Kidney capillary endothelial cell (primary cell): ENCODE results near the gene ATP6V1G1.
A peak's percentile ranks its signal among the peaks of the same experiment; 100 is the strongest.

Source experiments
- DNase-seq: peaks from one replicate; pipeline ENCODE4 v3.0.0-alpha.2; 2018; ENCODE audit warnings: low spot score

The ATP6V1G1 gene

DNA sequence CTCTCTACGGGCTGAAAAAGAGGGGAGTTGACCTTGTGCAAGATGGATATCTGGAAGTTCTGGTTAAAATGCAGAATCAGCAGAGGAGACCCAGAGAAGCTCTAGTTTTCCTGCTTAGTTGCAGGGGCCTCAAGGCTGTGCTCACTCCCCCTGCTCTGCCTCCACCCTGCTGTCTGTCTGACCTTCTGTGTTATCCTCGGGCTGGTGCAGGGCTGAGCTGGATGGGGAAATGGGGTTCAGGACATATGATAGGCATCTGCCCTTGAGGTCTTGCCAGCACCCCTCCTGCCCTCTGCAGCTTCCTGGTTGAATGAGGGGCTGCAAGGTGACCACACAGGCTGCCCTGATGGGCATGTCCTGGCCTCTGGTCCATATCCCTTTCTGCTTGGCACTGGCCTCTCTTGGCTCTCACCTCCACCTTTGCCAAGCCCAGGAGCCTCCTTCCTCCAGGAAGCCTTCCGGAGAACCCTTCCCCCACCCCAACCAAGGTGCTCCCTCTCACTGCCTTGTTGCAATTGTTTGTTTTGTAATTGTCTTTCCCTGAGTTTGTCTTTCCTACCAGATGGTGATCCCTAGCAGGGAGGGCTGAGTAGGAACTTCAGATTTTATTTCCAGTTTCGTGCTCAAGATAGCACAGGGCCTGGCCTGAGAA lies 24.8 kb downstream of the ATP6V1G1 start:
- no peak for DNase-seq

DNA sequence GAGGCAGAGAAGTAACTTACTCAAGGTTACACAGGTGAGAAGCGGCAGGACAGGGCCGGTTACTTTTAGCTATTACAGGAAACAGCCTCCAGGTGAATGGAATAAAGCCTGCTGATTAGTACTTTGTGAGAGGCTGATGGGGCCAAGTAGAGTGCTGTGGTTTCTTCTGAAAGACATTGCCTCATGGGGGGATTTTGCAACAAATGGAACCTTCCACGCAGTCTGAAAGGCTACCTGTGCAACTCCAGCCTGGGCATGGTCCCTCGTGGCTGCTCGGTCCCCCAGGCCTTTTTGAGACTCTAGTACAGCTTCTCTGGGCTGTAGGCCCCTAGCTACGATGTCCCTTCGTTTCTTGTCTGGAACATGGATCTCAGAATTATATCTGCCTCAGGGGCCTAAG lies 25.5 kb downstream of the ATP6V1G1 start:
- no peak for DNase-seq

DNA sequence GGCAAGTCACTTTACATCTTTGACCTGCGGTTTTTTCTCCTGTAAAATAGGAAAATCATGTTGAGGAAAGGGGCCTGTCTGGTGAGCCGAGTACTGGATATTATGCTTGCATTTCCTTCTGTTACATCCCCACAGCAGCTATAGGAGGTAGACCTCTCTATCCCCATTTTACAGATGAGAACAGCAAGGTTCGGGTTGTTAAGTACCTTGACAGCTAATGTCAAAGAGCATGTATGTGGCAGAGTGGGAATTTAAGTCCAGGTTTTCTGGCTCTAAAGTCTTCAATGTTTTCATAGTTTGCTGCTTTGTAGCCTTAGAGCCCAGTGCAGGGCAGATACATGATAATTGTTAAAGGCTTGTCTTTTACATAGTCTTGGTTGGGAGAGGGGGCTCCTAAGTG lies 26.4 kb downstream of the ATP6V1G1 start:
- DNase-seq, result no peak

DNA sequence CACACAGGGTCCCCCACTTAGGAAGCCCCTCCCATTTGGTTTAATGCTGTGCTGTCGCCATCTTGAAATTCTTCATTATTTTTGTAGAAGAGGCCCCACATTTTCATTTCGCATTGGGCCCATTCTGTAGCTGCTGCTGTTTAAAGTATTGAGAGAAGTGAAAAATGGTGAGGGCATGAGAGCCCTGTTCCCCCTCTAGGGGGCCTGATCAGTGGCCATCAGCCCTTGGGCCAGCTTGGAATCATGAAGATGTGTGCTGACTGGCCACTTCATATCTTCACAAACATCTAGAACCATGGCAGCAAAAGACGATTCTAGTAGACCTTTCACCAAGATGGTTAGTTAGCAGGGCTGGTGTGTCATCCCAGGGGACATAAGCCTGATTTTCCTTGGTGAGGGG lies 26.8 kb downstream of the ATP6V1G1 start:
- no peak for DNase-seq

DNA sequence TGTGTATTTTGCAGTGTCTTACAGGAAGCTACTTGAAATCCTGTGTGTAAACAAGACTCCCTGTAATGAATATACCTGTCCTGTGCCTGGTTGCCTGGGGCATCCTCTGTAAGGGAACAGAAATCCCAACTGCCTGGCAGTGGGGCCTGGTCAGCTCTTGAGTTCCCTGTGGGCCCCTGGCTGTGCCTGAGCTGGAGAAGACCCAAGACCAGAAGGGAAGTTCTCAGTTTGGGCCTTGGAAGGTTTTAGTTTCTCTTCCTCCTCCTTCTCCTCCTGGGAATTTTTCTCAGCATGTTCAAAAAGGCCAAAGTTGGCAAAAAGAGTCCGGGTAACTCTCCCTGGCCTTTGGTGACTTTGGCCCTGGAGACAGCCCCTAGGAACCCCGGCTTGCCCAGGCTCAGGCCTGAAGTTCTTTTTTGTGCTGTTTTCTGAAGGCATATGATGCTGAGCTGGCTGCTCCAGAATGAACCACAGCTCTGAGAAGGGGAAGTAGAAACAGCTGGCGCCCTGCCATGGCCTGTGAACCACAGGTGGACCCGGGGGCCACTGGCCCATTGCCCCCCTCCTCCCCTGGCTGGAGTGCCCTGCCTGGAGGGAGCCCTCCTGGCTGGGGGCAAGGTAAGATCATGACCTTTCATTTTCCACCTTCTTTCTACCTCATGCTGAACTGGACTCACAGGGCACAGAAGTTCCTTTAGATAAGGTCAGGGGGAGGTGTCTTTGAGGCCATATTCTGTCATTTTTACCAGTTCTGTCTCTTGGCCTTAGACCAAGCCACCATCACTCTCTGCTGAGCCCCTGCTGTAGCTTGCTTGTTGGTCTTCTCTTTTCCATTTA lies 29.3 kb downstream of the ATP6V1G1 start:
- DNase-seq, result no peak

DNA sequence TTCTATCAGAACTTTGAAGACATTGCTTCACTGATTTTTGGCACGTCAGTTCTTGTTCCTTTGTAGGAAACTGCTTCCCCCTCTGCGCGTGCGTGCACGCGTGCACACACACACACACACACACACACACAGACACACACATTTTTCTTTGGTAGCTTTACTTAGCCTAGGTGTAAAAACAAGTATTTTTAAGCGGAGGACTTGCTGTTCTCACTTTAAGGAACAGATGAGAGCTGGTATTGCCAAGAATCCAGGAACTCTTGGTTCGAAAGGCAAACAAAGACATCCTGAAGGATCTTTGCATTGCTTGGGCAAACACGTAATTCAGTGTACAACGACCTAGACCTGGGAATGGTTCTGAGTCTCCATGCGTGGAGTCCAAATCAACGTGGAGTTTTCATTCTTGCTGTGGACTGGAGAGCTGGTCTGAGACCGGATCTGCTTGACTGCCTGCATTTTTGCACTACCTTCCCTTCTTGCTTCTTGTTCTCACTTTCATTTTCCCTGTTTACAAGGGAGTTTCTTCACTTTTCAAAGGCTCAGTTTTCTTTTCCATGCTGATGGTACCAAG lies 31.7 kb downstream of the ATP6V1G1 start:
- no peak for DNase-seq

DNA sequence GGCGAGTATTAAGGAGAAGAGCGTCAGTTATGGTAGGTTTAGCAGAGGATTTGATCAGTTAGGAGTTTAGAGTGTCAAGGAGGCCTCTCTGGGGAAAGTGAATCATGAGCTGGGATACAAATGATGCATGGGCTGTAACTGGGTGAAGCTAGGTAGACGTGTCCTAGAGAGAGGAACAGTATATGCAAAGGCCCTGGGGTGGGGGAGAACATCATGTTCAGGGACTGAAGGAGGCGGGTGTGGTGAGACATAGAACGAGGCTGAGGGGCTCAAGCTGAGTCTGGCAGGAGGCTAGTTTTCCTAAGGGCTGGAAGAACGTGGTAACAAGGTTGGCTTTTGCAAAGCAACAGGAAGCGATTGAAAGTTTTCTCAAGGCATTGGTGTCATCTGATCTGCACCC lies 34.0 kb downstream of the ATP6V1G1 start:
- no peak for DNase-seq

DNA sequence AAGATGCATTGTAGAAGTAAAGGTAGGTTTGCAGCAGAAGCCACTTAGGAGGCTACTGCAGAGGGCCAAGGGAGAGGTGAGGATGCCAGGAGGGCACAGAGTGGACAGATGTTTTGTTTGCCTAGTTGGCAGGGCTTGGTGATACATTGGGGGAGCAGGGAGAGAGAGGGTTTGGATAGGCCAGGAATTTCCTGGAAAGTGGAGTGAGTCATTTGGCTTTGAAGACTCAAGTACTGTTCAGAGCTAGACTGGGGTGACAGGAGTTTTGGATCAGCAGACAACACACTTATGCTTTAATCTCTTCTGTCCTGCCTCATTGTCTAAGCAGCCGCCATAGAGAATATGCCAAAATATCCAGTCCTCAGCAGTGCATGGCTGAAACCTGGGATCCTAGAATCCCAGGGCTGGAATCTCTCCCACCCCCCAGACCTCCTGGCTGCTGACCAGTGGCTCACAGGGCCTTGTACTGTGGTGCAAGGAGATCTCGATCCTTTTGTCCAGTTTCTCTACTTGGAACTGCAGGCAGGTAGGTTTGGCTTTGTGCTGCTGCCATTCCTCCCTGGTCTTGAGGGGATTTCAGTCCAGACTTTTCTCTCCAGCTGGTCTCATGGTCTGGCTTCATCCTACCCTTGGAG lies 34.5 kb downstream of the ATP6V1G1 start:
- peak; percentile 37 for DNase-seq

DNA sequence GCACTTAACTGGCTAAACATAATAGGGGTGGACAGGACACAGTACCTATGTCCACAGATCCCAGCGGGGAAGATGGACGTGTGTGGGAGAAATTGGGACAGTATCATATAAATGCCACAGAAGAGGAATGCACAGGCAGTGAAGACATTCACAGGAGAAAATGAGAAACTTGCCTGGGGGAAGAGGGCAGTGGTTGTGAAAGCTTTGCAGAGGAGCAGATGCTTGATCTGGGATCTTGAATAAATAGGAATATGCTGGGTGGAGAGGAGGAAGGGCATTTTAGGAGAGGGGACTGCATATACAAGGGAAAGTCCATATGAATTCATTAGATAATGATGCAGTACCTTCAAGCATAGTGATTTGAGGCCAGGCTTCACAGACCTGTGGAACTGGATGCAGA lies 37.1 kb downstream of the ATP6V1G1 start:
- DNase-seq, result no peak

DNA sequence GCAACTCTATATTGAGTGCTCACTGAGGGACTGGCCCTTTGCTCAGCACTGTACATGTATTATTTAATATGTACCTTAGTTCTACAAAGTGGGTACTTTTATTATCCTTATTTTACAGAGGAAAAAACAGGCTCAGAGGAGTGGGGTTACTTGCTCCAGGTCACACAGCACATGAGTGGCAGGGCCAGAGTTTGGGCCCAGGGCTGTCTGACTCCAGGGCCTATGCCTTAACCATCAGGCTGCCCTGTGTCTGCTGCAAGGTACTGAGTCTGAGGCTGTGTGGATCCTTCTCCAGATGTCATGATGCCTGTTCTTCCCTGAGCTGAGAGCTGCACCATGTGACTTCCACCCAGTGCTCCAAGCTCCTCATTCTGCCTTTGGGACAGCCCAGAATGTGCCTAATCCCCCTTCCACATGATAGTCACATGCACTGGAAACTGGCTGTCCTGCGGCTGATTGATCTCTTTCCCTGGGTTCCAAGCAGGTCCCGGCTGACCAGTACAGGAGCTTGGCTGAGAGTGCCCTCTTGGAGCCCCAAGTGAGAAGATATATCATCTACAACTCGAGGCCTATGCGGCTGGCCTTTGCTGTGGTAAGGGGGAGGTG lies 38.9 kb downstream of the ATP6V1G1 start:
- no peak for DNase-seq

DNA sequence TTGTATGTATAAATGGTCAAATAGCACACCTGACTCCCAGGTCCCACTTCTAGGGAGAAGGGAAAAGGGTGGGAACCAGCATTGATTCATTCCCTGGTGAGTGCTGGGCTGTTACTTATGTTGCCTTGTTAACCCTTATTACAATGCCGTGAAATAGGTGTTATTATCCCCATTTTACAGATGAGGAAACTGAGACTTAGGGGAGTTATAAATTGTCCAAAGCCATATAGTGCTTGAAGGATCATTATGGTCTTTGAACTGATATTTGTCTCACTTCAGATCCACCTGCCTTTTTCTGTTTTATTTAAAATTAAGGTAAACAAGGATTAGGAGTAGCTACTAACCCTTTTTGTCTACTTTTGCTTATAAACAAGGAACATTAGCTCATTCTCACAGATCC lies 40.0 kb downstream of the ATP6V1G1 start:
- no peak for DNase-seq

DNA sequence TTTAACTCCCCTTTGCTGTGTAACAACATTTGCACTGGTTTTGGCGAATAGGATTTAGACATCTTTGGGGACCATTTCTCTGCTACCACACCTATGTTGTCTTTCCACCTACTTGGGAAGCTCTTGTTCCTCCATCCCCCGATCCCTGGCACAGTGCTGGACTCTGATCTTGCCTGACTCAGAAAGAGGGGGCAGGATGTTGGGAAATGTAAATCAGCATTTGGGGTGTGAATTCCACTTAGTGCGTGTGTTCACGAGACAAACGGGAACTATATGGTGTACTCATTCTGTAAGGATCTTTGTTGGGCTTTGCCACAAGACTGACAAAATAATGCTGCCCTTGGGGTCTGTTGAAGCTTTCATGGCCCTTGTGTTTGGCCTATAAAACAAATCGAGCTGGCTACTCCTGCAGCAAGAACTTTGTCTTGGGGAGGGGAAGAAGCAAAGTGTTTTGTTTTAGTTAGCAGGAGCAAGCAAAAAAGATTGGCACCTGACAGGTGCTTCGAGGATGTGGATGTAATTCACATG lies 42.1 kb downstream of the ATP6V1G1 start:
- no peak for DNase-seq

DNA sequence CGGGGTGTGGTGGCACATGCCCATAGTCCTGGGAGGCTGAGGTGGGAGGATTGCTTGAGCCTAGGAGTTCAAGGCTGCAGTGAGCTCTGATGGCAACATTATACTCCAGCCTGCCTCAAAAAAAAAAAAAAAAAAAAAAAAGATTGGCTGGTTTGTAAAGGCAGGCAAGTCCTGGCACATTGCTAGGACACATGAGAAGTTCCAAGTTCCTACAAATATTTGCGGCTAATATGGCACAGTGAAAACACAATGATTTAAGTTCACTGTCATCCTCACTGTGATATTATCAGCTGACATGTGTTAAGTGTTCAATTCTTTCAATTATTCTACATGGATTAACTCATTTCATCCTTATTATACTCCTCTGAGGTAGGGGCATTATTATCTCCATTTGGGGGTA lies 43.6 kb downstream of the ATP6V1G1 start:
- no peak for DNase-seq

DNA sequence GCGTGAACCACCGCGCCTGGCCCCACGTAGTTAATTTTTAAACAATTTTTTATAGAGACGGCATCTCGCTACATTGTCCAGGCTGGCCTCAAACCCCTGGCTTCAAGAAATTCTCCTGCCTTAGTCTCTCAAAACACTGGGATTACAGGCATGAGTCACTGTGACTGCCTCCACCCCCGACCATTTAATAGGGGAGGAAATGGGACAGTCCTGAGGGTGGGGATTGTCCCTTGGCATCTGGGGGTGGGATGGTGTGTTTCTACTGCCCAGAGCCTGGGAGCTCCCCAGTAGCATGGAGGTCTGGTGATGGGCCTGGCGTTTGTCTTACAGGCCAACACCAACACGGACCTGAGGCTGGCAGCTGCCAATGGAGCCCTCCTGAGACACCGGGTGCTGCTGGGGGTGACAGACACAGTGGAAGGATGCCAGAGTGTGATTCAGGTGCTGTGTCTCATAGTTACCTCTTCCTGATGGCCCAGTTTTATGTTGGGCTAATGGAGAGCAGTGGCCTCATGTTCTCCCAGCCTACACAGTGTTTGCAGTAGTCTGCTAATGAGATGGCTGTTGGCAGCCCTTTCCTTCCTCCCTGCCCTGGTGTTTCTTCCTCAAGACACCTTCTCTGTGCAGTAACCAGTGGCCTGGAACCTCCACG lies 46.0 kb downstream of the ATP6V1G1 start:
- no peak for DNase-seq

DNA sequence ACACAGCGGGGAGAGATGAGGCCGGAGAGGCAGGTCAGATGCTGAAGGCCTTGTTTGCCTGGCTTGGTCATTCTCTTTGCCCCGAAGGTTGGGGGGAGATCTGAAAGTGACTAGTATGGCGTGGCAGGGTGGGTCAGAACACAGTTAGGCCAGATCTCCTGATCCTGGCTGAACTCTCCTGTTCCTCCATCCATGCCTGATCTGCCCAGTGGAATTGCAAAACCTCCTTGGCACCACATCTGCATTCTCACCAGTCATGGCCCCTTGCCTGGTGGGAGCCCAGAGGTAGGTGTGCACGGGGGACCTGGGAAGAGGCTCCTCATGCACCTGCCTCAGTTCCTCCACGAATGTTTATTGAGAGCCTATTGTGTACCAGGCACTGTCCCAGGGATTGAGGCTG lies 46.8 kb downstream of the ATP6V1G1 start:
- no peak for DNase-seq

DNA sequence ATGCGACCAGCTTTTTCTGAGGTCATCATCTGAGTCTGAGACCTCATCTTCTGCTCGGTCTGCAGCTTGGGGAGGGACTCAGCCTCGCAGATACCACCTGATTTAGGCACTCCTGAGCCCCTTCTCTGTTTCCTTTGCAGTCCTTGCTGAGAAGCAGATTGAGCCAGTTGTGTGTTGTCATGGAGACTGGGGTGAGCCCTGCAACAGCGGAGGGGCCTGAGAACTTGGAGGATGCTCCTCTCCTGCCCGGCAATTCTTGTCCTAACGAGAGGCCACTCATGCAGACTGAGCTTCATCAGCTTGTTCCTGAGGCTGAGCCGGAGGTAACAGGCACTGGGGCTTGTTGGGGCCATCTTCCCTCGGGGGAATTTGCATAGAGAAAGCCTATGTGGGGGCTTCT lies 50.8 kb downstream of the ATP6V1G1 start:
- no peak for DNase-seq

DNA sequence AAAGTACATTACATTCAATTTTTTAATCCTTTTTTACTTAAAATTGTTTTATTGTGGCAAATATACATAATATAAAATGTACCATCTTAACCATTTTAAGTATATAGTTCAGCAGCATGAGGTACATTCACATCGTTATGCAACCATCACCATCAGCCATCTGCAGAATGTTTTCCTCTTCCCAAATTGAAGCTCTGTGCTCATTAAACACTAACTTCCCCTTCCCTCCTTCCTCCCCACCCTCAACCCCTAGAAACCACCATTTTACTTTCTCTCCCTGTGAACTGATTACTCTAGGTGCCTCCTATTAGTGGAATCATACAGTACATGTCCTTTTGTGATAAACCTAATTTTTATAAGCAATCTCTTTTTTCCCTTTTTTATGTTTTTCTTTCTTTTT lies 54.4 kb downstream of the ATP6V1G1 start:
- no peak for DNase-seq

DNA sequence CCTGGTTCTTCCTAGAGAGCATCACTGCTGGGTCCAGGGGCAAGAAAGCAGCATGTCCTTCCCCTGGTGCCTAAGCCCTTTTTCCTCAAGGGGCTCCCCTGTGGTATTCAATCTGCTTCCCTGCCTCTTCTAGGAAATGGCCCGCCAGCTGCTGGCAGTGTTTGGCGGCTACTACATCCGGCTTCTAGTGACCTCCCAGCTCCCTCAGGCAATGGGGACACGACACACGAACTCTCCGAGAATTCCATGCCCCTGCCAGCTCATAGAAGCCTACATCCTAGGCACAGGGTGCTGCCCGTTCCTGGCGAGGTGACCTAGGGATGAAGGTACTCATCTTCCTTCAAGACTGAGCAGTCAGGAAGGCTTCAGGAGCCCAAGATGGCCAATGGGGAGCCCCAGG lies 55.4 kb downstream of the ATP6V1G1 start:
- no peak for DNase-seq

DNA sequence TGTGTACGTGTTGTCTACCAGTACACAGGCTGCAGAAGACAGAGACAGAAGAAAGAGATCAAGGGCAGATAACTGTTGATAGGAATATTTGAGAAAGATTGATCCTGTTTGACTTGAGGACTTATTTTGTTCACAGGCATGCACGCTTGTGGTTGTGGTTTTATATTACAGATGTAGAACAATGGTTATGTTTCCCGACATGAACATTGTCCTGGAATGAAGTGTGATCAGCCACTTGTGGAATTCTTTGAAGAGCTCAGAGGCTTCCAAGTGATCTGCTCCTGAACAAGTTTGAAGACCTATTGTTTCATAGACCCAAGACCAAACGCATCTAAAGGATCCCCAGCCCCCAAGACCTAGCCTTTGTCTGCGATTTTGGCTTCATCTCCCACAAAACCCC lies 56.3 kb downstream of the ATP6V1G1 start:
- DNase-seq, result no peak
